DOHH2 (cell line): Measurements from ENCODE around the gene SUFU.

Source experiments
- H3F3A ChIP-seq: fragments of 200-600 bp; sonication (generic), shearing (Covaris generic); 2 replicates; pipeline ENCODE4 v1.6.0; 2016; ENCODE audit warnings: antibody characterized with exemption, mild to moderate bottlenecking; ENCODE audit not compliant: control insufficient read depth, insufficient read depth
- H3K27ac ChIP-seq: fragments of 200-600 bp; sonication (generic); 2 replicates; pipeline ENCODE4 v1.5.1; 2014; ENCODE audit warnings: low read depth, mild to moderate bottlenecking, low read length, moderate library complexity
- H3K27me3 ChIP-seq: fragments of 200-600 bp; sonication (generic); 2 replicates; pipeline ENCODE4 v1.6.1; 2014; ENCODE audit warnings: mild to moderate bottlenecking, low read length, mixed read lengths; ENCODE audit not compliant: control insufficient read depth
- H3K36me3 ChIP-seq: fragments of 200-600 bp; sonication (generic); 2 replicates; pipeline ENCODE4 v1.6.1; 2014; ENCODE audit warnings: mild to moderate bottlenecking, low read length, moderate library complexity, mixed read lengths; ENCODE audit not compliant: control insufficient read depth
- H3K4me1 ChIP-seq: fragments of 200-600 bp; sonication (generic); 2 replicates; pipeline ENCODE4 v1.6.1; 2014; ENCODE audit warnings: mild to moderate bottlenecking, low read length, mixed read lengths; ENCODE audit not compliant: control insufficient read depth
- H3K4me2 ChIP-seq: fragments of 200-600 bp; sonication (generic); 2 replicates; pipeline ENCODE4 v1.6.0; 2014; ENCODE audit warnings: mild to moderate bottlenecking, low read length, moderate library complexity
- H3K4me3 ChIP-seq: fragments of 200-600 bp; sonication (generic); 2 replicates; pipeline ENCODE4 v1.5.1; 2014; ENCODE audit warnings: mild to moderate bottlenecking, low read length, mixed read lengths
- H3K79me2 ChIP-seq: fragments of 200-600 bp; sonication (generic); 2 replicates; pipeline ENCODE4 v1.6.1; 2014; ENCODE audit warnings: mild to moderate bottlenecking, low read length, mixed read lengths; ENCODE audit not compliant: control insufficient read depth
- H3K9me2 ChIP-seq: fragments of 200-600 bp; sonication (generic); replicated peaks from 2 replicates; pipeline ENCODE4 v1.6.1; 2014; ENCODE audit warnings: mild to moderate bottlenecking, low read length, mixed read lengths; ENCODE audit not compliant: control insufficient read depth
- H3K9me3 ChIP-seq: fragments of 200-600 bp; sonication (generic); 2 replicates; pipeline ENCODE4 v1.6.1; 2014; ENCODE audit warnings: antibody characterized with exemption, low read length, mixed read lengths; ENCODE audit not compliant: control insufficient read depth, insufficient read depth
- H4K20me1 ChIP-seq: fragments of 200-600 bp; sonication (generic); 2 replicates; pipeline ENCODE4 v1.6.0; 2014; ENCODE audit warnings: low read depth, mild to moderate bottlenecking, antibody characterized with exemption, low read length, moderate library complexity; ENCODE audit not compliant: control insufficient read depth, insufficient read depth
- EZH2phosphoT487 ChIP-seq: fragments of 200-600 bp; sonication (generic); IDR thresholded peaks from 2 replicates; pipeline ENCODE4 v1.6.1; 2017; ENCODE audit warnings: borderline replicate concordance, mild to moderate bottlenecking, antibody characterized with exemption, low read length, moderate library complexity, mixed read lengths
- TF ChIP-seq, protein P1 (sequence below): fragments of 200-600 bp; sonication (generic); IDR thresholded peaks from one replicate; pipeline ENCODE4 v1.5.1; 2014; ENCODE audit warnings: antibody characterized with exemption, mild to moderate bottlenecking, low read depth, low read length; ENCODE audit not compliant: poor library complexity, severe bottlenecking

The SUFU gene

DNA sequence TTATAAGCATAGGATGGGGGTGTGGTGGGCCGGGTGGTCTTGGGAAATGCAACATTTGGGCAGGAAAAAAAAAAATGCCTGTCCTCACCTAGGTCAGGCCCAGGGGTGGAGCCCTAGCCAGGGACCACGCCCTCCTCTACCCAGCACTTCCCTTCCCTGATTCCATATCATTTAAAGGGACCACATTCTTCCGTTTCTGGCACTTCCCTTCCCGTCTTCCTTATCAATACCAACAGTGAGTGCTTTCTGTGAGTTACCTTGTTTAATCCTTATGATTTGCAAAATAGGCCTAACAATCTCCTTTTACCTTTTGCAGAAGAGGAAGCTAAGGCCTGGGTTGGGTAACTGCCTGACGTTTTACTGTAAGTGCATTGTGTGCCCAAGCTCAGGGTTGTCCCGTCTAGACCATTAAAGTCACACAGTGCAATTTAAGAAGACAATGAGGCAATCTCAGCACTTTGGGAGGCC, 35.8 kb upstream of the SUFU start:
- H3K36me3 ChIP-seq: peaks cover 25% of the 10 kb centered on the region
- no peaks in the 10 kb centered on the region for H3K9me3 ChIP-seq
- H3K79me2 ChIP-seq: peaks cover 35% of the 10 kb centered on the region
- no peaks in the 10 kb centered on the region for H4K20me1 ChIP-seq
- H3K9me2 ChIP-seq: no peaks in the 10 kb centered on the region
- no peak overlapping the region for H3K4me2 ChIP-seq
- H3F3A ChIP-seq: no peaks in the 10 kb centered on the region
- H3K4me3 ChIP-seq: no peak overlapping the region
- no peaks in the 10 kb centered on the region for H3K27me3 ChIP-seq
- TF ChIP-seq, protein P1, sequence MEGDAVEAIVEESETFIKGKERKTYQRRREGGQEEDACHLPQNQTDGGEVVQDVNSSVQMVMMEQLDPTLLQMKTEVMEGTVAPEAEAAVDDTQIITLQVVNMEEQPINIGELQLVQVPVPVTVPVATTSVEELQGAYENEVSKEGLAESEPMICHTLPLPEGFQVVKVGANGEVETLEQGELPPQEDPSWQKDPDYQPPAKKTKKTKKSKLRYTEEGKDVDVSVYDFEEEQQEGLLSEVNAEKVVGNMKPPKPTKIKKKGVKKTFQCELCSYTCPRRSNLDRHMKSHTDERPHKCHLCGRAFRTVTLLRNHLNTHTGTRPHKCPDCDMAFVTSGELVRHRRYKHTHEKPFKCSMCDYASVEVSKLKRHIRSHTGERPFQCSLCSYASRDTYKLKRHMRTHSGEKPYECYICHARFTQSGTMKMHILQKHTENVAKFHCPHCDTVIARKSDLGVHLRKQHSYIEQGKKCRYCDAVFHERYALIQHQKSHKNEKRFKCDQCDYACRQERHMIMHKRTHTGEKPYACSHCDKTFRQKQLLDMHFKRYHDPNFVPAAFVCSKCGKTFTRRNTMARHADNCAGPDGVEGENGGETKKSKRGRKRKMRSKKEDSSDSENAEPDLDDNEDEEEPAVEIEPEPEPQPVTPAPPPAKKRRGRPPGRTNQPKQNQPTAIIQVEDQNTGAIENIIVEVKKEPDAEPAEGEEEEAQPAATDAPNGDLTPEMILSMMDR: no peak
- TF ChIP-seq EZH2phosphoT487: no peak
- H3K27ac ChIP-seq: no peak overlapping the region
- peaks cover 11% of the 10 kb centered on the region for H3K4me1 ChIP-seq

DNA sequence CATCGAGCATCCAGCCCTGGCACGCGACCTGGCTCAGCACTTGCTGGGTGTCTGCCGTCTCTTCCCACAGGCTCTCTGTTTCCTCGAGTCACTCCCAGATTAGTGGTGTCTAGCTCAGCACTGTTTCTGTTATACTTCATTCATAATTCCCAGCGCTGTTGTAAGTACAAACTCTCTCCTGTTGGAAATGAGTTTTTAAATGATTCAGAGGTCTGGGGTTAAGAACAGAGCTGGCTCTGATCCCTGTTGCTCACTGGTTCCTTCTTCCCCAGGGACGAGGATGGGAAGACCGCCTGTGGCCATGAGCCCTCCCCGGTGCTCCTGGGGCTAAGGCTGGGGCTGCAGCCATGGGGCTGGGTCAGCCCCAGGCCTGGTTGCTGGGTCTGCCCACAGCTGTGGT, 35.1 kb upstream of the SUFU start:
- no peak for TF ChIP-seq EZH2phosphoT487
- TF ChIP-seq, protein P1: no peak
- Histone ChIP-seq H3K9me3 (no peaks in the 10 kb centered on the region), H3K27me3 (no peaks in the 10 kb centered on the region), H3K79me2 (peaks cover 29% of the 10 kb centered on the region), H3K36me3 (peaks cover 29% of the 10 kb centered on the region), H3K4me1 (peaks cover 5% of the 10 kb centered on the region), H3K27ac (no peak overlapping the region), H3K9me2 (no peaks in the 10 kb centered on the region), H3F3A (no peaks in the 10 kb centered on the region), H4K20me1 (no peaks in the 10 kb centered on the region), H3K4me2 (no peak overlapping the region), H3K4me3 (no peak overlapping the region)

DNA sequence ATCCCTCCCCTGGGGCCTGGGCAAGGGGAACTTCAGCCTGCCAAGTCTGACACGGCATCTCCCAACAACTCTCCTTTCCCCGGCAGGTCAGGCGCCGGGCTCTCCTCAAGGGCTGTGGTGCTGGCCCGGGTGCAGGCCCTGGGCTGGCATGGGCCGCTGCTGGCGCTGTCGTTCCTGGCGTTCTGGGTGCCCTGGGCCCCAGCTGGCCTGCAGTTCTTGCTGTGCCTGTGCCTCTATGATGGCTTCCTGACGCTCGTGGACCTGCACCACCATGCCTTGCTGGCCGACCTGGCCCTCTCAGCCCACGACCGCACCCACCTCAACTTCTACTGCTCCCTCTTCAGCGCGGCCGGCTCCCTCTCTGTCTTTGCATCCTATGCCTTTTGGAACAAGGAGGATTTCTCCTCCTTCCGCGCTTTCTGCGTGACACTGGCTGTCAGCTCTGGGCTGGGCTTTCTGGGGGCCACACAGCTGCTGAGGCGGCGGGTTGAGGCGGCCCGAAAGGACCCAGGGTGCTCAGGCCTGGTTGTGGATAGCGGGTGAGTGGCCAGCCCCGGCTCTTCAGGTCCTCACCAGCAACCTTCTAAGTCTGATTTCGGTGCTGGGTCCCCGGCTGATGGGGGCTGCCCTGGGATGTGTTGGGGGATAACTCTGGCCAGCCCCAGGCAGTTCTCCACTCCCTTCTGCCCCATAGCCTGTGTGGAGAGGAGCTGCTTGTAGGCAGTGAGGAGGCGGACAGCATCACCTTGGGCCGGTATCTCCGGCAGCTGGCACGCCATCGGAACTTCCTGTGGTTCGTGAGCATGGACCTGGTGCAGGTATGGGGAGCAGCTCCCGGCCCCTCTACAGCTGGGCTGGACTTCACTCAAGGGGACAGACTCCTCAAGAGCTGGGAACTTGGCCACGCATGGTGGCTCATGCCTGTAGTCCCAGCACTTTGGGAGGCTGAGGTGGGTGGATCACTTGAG, 32.9 kb upstream of the SUFU start:
- H3K4me1 ChIP-seq: no peaks in the 10 kb centered on the region
- no peaks in the 10 kb centered on the region for H4K20me1 ChIP-seq
- H3K9me3 ChIP-seq: no peaks in the 10 kb centered on the region
- H3K27ac ChIP-seq: no peak overlapping the region
- no peaks in the 10 kb centered on the region for H3K27me3 ChIP-seq
- H3K36me3 ChIP-seq: peaks cover 38% of the 10 kb centered on the region
- no peak overlapping the region for H3K4me2 ChIP-seq
- H3F3A ChIP-seq: no peaks in the 10 kb centered on the region
- no peaks in the 10 kb centered on the region for H3K9me2 ChIP-seq
- peaks cover 10% of the 10 kb centered on the region for H3K79me2 ChIP-seq
- no peak overlapping the region for H3K4me3 ChIP-seq
- no peak for TF ChIP-seq EZH2phosphoT487
- TF ChIP-seq, protein P1: no peak
